ENCODE data around the gene MINPP1.

Gene MINPP1

DNA sequence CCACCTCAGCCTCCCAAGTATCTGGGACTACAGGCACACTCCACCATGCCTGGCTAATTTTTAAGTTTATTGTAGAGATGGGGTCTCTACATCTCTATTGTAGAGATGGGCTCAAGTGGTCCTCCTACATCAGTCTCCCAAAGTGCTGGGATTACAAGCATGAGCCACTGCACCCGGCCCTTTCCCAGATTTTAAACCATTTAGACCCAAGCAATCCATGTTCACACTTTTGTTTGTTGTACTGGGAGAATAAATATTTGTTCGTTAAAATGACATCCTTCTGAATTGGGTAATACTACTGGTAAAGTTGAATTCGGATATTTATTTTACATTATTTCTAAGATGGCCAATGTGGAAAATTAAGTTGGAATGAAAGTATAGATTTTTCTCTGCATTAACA, 52.7 kb downstream of the MINPP1 start:
- Histone ChIP-seq H3K9me2 (replicated peaks; ENCODE audit: control insufficient read depth, low read length) (no peaks in the 10 kb centered on the region), H3F3A (ENCODE audit: control insufficient read depth, insufficient read depth) (no peaks in the 10 kb centered on the region), H3K4me3 (ENCODE audit: low read length) (no peak overlapping the region), H3K4me2 (ENCODE audit: low read length) (no peak overlapping the region), H4K20me1 (ENCODE audit: control insufficient read depth, insufficient read depth, low read depth, low read length) (no peaks in the 10 kb centered on the region), H3K4me1 (ENCODE audit: control insufficient read depth, low read length) (peaks cover 4% of the 10 kb centered on the region; the same call in 1 of the 2 replicates), H3K9me3 (ENCODE audit: control insufficient read depth, insufficient read depth, low read length) (no peaks in the 10 kb centered on the region), H3K79me2 (ENCODE audit: control insufficient read depth, low read length) (no peaks in the 10 kb centered on the region), H3K27me3 (ENCODE audit: control insufficient read depth, low read length) (no peaks in the 10 kb centered on the region), H3K36me3 (ENCODE audit: control insufficient read depth, low read length) (no peaks in the 10 kb centered on the region), H3K27ac (ENCODE audit: low read depth, low read length) (no peak overlapping the region)
- TF ChIP-seq, protein P1, sequence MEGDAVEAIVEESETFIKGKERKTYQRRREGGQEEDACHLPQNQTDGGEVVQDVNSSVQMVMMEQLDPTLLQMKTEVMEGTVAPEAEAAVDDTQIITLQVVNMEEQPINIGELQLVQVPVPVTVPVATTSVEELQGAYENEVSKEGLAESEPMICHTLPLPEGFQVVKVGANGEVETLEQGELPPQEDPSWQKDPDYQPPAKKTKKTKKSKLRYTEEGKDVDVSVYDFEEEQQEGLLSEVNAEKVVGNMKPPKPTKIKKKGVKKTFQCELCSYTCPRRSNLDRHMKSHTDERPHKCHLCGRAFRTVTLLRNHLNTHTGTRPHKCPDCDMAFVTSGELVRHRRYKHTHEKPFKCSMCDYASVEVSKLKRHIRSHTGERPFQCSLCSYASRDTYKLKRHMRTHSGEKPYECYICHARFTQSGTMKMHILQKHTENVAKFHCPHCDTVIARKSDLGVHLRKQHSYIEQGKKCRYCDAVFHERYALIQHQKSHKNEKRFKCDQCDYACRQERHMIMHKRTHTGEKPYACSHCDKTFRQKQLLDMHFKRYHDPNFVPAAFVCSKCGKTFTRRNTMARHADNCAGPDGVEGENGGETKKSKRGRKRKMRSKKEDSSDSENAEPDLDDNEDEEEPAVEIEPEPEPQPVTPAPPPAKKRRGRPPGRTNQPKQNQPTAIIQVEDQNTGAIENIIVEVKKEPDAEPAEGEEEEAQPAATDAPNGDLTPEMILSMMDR (IDR thresholded peaks at IDR 0.05; ENCODE audit: low read depth, low read length, poor library complexity, severe bottlenecking): no peak
- TF ChIP-seq EZH2phosphoT487 (IDR thresholded peaks at IDR 0.05; ENCODE audit: borderline replicate concordance, low read length): no peak

- Histone ChIP-seq H3K79me2 (ENCODE audit: control insufficient read depth, low read length) (no peaks in the 10 kb centered on the region), H3K36me3 (ENCODE audit: control insufficient read depth, low read length) (no peaks in the 10 kb centered on the region)
Measured at GRCh38 chr10:87558333-87558732, 53.6 kb downstream of the MINPP1 start.

DNA sequence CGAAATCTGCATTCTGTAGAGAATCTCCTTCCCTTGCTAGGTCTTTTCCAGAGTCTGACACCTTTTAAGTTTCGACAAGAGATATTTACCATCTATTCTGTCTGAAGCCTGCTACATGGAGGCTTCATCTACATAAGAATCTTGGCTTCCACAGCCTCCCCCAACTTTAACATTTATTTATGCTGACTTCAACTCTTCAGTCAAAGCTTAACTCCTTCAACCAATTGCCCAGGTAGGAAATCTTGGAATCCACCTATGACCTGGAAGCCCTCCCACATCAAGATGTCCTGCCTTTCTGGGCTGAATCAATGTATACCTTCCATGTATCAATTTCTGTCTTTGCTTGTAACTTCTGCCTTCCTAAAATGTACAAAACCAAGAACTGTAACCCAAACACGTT, 54.7 kb downstream of the MINPP1 start:
- Histone ChIP-seq H3K79me2 (ENCODE audit: control insufficient read depth, low read length) (no peaks in the 10 kb centered on the region), H3K27me3 (ENCODE audit: control insufficient read depth, low read length) (no peaks in the 10 kb centered on the region), H3K4me1 (ENCODE audit: control insufficient read depth, low read length) (peaks cover 4% of the 10 kb centered on the region; the same call in 1 of the 2 replicates), H4K20me1 (ENCODE audit: control insufficient read depth, insufficient read depth, low read depth, low read length) (no peaks in the 10 kb centered on the region), H3K4me3 (ENCODE audit: low read length) (no peak overlapping the region), H3K9me2 (replicated peaks; ENCODE audit: control insufficient read depth, low read length) (no peaks in the 10 kb centered on the region), H3K27ac (ENCODE audit: low read depth, low read length) (no peak overlapping the region), H3K4me2 (ENCODE audit: low read length) (no peak overlapping the region), H3K36me3 (ENCODE audit: control insufficient read depth, low read length) (no peaks in the 10 kb centered on the region), H3F3A (ENCODE audit: control insufficient read depth, insufficient read depth) (no peaks in the 10 kb centered on the region), H3K9me3 (ENCODE audit: control insufficient read depth, insufficient read depth, low read length) (no peaks in the 10 kb centered on the region)
- TF ChIP-seq, protein P1 (IDR thresholded peaks at IDR 0.05; ENCODE audit: low read depth, low read length, poor library complexity, severe bottlenecking): no peak
- TF ChIP-seq EZH2phosphoT487 (IDR thresholded peaks at IDR 0.05; ENCODE audit: borderline replicate concordance, low read length): no peak

More at GRCh38 chr10:87558333-87558732, 53.6 kb downstream of the MINPP1 start:
- H3K4me3 ChIP-seq (ENCODE audit: low read length): no peak overlapping the region
- TF ChIP-seq, protein P1 (IDR thresholded peaks at IDR 0.05; ENCODE audit: low read depth, low read length, poor library complexity, severe bottlenecking): no peak
- TF ChIP-seq EZH2phosphoT487 (IDR thresholded peaks at IDR 0.05; ENCODE audit: borderline replicate concordance, low read length): no peak
- no peaks in the 10 kb centered on the region for H3F3A ChIP-seq (ENCODE audit: control insufficient read depth, insufficient read depth)
- no peaks in the 10 kb centered on the region for H3K9me2 ChIP-seq (replicated peaks; ENCODE audit: control insufficient read depth, low read length)
- no peaks in the 10 kb centered on the region for H3K9me3 ChIP-seq (ENCODE audit: control insufficient read depth, insufficient read depth, low read length)
- peaks cover 4% of the 10 kb centered on the region; the same call in 1 of the 2 replicates for H3K4me1 ChIP-seq (ENCODE audit: control insufficient read depth, low read length)
- no peaks in the 10 kb centered on the region for H3K27me3 ChIP-seq (ENCODE audit: control insufficient read depth, low read length)
- no peak overlapping the region for H3K27ac ChIP-seq (ENCODE audit: low read depth, low read length)
- no peak overlapping the region for H3K4me2 ChIP-seq (ENCODE audit: low read length)
- H4K20me1 ChIP-seq (ENCODE audit: control insufficient read depth, insufficient read depth, low read depth, low read length): no peaks in the 10 kb centered on the region
